Measurements from ENCODE around the gene PKP1.

- TF ChIP-seq CTCF (IDR thresholded peaks at IDR 0.05) (no peak), POLR2AphosphoS5 (IDR thresholded peaks at IDR 0.05) (no peak), POLR2A (IDR thresholded peaks at IDR 0.05) (no peak)
These were observed 79.6 kb downstream of the PKP1 start for GRCh38 chr1:201362906-201363305.
